Measurements from ENCODE around the gene PLAC9. TPM values are rescaled to one million over a fixed set of nuclear protein-coding genes. Genes with fewer than 3 reads are reported as not detected.

Gene PLAC9
- total RNA-seq, 1 donor from 2014 or later = not detected

- H3K36me3 ChIP-seq (ENCODE audit: control insufficient read depth, insufficient read depth, low read length) = peaks cover 7% of the 10 kb centered on the region
- H3K27me3 ChIP-seq (ENCODE audit: control insufficient read depth, insufficient read depth, low read length) = no peaks in the 10 kb centered on the region
- no peak overlapping the region for H3K4me3 ChIP-seq (ENCODE audit: low read depth, low read length)
- FAIRE-seq (no peak), DNase-seq (ENCODE audit: low read depth) (no peak)
- TF ChIP-seq CTCF (IDR thresholded peaks at IDR 0.05; ENCODE audit: insufficient read depth, low read length, severe bottlenecking) = no peak
Measured at GRCh38 chr10:80148166-80148805, 15.8 kb downstream of the PLAC9 start.

- Histone ChIP-seq H3K4me3 (ENCODE audit: low read depth, low read length) (no peak overlapping the region), H3K27me3 (ENCODE audit: control insufficient read depth, insufficient read depth, low read length) (no peaks in the 10 kb centered on the region), H3K36me3 (ENCODE audit: control insufficient read depth, insufficient read depth, low read length) (peaks cover 10% of the 10 kb centered on the region)
- DNase-seq (ENCODE audit: low read depth) (no peak), FAIRE-seq (no peak)
- no peak for TF ChIP-seq CTCF (IDR thresholded peaks at IDR 0.05; ENCODE audit: insufficient read depth, low read length, severe bottlenecking)
Measured at GRCh38 chr10:80149123-80149522, 16.6 kb downstream of the PLAC9 start.

GRCh38 chr10:80150172-80150571 lies 17.6 kb downstream of the PLAC9 start:
- H3K36me3 ChIP-seq (ENCODE audit: control insufficient read depth, insufficient read depth, low read length) = peaks cover 13% of the 10 kb centered on the region
- DNase-seq (ENCODE audit: low read depth) (no peak), FAIRE-seq (no peak)
- H3K4me3 ChIP-seq (ENCODE audit: low read depth, low read length) = no peak overlapping the region
- H3K27me3 ChIP-seq (ENCODE audit: control insufficient read depth, insufficient read depth, low read length) = no peaks in the 10 kb centered on the region
- TF ChIP-seq CTCF (IDR thresholded peaks at IDR 0.05; ENCODE audit: insufficient read depth, low read length, severe bottlenecking) = no peak

- Histone ChIP-seq H3K36me3 (ENCODE audit: control insufficient read depth, insufficient read depth, low read length) (peaks cover 23% of the 10 kb centered on the region), H3K4me3 (ENCODE audit: low read depth, low read length) (no peak overlapping the region), H3K27me3 (ENCODE audit: control insufficient read depth, insufficient read depth, low read length) (no peaks in the 10 kb centered on the region)
- no peak for DNase-seq (ENCODE audit: low read depth)
- FAIRE-seq = no peak
- TF ChIP-seq CTCF (IDR thresholded peaks at IDR 0.05; ENCODE audit: insufficient read depth, low read length, severe bottlenecking) = no peak
Measured at GRCh38 chr10:80152820-80153219, 20.3 kb downstream of the PLAC9 start.

- H3K27me3 ChIP-seq (ENCODE audit: control insufficient read depth, insufficient read depth, low read length) = no peaks in the 10 kb centered on the region
- FAIRE-seq (no peak), DNase-seq (ENCODE audit: low read depth) (no peak)
- no peak for TF ChIP-seq CTCF (IDR thresholded peaks at IDR 0.05; ENCODE audit: insufficient read depth, low read length, severe bottlenecking)
- H3K36me3 ChIP-seq (ENCODE audit: control insufficient read depth, insufficient read depth, low read length) = peaks cover 28% of the 10 kb centered on the region
- H3K4me3 ChIP-seq (ENCODE audit: low read depth, low read length) = no peak overlapping the region
Measured at GRCh38 chr10:80153460-80153859, 20.9 kb downstream of the PLAC9 start.

- no peak overlapping the region for H3K4me3 ChIP-seq (ENCODE audit: low read depth, low read length)
- FAIRE-seq (no peak), DNase-seq (ENCODE audit: low read depth) (no peak)
- H3K36me3 ChIP-seq (ENCODE audit: control insufficient read depth, insufficient read depth, low read length) = peaks cover 30% of the 10 kb centered on the region
- H3K27me3 ChIP-seq (ENCODE audit: control insufficient read depth, insufficient read depth, low read length) = no peaks in the 10 kb centered on the region
- TF ChIP-seq CTCF (IDR thresholded peaks at IDR 0.05; ENCODE audit: insufficient read depth, low read length, severe bottlenecking) = no peak
Measured at GRCh38 chr10:80154626-80154977, 22.1 kb downstream of the PLAC9 start.

All from bronchial epithelial cell (primary cell).